Stimulated activated CD4-positive, alpha-beta T cell treated with anti-CD3 and anti-CD28 coated beads, TNF-alpha, amount 100 ng/mL, for 1 hour (primary cell): ENCODE data around the gene CDK11A.
A peak's percentile ranks its signal among the peaks of the same experiment; 100 is the strongest.
"Not testable (repeated sequence)": the region's sequence is repeated elsewhere in the genome, so short reads cannot be mapped to it uniquely, and the experiment has no call there.

Experiments used
- DNase-seq, 3 donors: peaks; one replicate each; pipeline ENCODE4 v3.0.0-alpha.2; 2020; ENCODE audit warnings: low read depth in 3 of 3, low spot score in 1 of 3

Gene CDK11A

GRCh38 chr1:1684031-1684681 lies 40.0 kb downstream of the CDK11A start:
- DNase-seq, result no peak

GRCh38 chr1:1683104-1683905 lies 40.9 kb downstream of the CDK11A start:
- DNase-seq, result no peak

- DNase-seq, result no peak
Observed at GRCh38 chr1:1680912-1681273, 43.3 kb downstream of the CDK11A start.

- no peak for DNase-seq
Observed at GRCh38 chr1:1680031-1680911, 43.9 kb downstream of the CDK11A start.

- peak in 1 of 3 donors; percentile 49 for DNase-seq
Observed at GRCh38 chr1:1678581-1679380, 45.4 kb downstream of the CDK11A start.

GRCh38 chr1:1677718-1678580 lies 46.2 kb downstream of the CDK11A start:
- peak in 1 of 3 donors; percentile 43 for DNase-seq

- not testable (repeated sequence) for DNase-seq
Observed at GRCh38 chr1:1676087-1676486, 48.1 kb downstream of the CDK11A start.

GRCh38 chr1:1675218-1675617 lies 48.9 kb downstream of the CDK11A start:
- DNase-seq, result not testable (repeated sequence)

- not testable (repeated sequence) for DNase-seq
Observed at GRCh38 chr1:1674806-1675205, 49.4 kb downstream of the CDK11A start.

GRCh38 chr1:1672181-1672965 lies 51.8 kb downstream of the CDK11A start:
- DNase-seq, result no peak

GRCh38 chr1:1671365-1672119 lies 52.6 kb downstream of the CDK11A start:
- DNase-seq, result no peak

GRCh38 chr1:1670866-1671265 lies 53.3 kb downstream of the CDK11A start:
- no peak for DNase-seq

- DNase-seq, result no peak
Observed at GRCh38 chr1:1669468-1670440, 54.4 kb downstream of the CDK11A start.

GRCh38 chr1:1666526-1666925 lies 57.6 kb downstream of the CDK11A start:
- DNase-seq, result no peak

GRCh38 chr1:1665815-1666251 lies 58.3 kb downstream of the CDK11A start:
- DNase-seq, result no peak

- DNase-seq, result no peak
Observed at GRCh38 chr1:1664941-1665814, 59.0 kb downstream of the CDK11A start.
